ENCODE measurements around the gene AP1B1. TPM values are rescaled to one million over a fixed set of nuclear protein-coding genes. Genes with fewer than 3 reads are reported as not detected.

The AP1B1 gene
- total RNA-seq, 1 experiment from 2014 or later: 88.9 TPM

DNA sequence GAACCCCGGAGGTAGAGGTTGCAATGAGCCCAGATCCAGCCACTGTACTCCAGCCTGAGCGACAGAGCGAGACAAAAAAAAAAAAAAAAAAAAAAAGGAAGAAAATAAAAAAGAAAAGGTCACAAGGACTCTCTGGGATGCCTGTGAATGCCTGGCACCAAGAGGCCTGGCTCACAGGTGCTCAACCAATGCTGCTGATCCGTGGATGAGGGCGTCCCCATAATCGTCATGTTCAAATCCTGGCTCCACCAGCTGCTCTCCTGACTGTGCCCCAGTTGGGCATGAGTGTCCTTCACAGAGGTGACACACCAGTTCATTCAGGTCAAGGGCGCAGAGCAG is 82.6 kb downstream of the AP1B1 start:
- TF ChIP-seq, protein P1, sequence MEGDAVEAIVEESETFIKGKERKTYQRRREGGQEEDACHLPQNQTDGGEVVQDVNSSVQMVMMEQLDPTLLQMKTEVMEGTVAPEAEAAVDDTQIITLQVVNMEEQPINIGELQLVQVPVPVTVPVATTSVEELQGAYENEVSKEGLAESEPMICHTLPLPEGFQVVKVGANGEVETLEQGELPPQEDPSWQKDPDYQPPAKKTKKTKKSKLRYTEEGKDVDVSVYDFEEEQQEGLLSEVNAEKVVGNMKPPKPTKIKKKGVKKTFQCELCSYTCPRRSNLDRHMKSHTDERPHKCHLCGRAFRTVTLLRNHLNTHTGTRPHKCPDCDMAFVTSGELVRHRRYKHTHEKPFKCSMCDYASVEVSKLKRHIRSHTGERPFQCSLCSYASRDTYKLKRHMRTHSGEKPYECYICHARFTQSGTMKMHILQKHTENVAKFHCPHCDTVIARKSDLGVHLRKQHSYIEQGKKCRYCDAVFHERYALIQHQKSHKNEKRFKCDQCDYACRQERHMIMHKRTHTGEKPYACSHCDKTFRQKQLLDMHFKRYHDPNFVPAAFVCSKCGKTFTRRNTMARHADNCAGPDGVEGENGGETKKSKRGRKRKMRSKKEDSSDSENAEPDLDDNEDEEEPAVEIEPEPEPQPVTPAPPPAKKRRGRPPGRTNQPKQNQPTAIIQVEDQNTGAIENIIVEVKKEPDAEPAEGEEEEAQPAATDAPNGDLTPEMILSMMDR (IDR thresholded peaks at IDR 0.05; ENCODE audit: unreplicated experiment): no peak
- Mint-ChIP-seq H3K4me3 (ENCODE audit: low read depth, unreplicated experiment) (peak overlapping the region; percentile 81), H3K4me1 (ENCODE audit: low read depth, unreplicated experiment) (peaks cover 19% of the 10 kb centered on the region), H3K27ac (ENCODE audit: unreplicated experiment) (no peak overlapping the region), H3K9me3 (ENCODE audit: low read depth, unreplicated experiment) (no peaks in the 10 kb centered on the region), H3K36me3 (ENCODE audit: insufficient read depth, unreplicated experiment) (peaks cover 60% of the 10 kb centered on the region), H3K27me3 (ENCODE audit: unreplicated experiment) (no peaks in the 10 kb centered on the region)
- intact Hi-C loops (cut with micrococcal nuclease; ENCODE audit: unreplicated experiment): no loop called here
- BruUV-seq (replicated peaks): no TSS peak
- no peak for DNase-seq
- CTCF ChIA-PET: interaction anchor here (0.7 to 1.2 kb wide), 3 partner anchors 8 to 1200 kb away, joined by 3 to 6 read pairs (median 3); no protein-coding TSS in a partner anchor

DNA sequence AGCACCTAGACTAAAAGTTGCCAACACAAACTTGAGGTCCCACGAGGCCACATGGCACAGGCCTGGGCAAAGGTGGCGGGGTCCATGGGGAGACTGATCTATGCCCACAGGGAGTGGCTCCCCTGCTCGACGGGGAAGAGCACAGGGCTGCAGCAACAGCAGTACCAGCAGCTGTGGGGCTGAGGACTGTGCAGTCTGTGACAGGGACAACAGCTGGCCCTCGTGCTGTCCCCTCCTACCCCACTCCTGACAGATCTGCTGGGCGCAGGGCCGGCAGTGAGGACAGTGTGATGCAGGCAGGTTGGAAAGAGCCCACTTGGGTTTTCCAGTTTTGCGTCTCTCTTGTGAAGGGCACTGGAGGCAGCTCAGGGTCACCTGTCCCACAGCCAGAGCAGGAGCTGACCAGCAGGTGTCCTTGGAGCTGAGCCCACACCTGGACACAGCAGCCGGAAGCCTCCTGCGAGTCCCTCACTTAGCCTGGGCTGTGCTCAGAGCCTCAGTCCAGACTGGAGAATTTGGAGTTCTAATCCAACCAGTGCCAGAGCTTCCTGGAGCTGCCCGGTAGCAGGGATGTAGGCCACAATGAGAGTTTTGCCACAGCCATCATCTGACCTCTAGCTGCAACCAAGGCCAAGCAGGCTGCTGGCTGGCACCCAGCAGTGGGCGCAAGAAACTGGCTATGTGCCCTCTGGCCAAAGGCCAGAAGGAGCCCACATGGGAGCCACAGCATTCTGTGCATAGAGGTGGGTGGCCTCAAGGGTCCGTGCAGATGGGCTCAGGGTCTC is 85.5 kb downstream of the AP1B1 start:
- CTCF ChIA-PET: interaction anchor here (0.6 kb wide), 1 partner anchor 880 kb away, joined by 3 read pairs; no protein-coding TSS in a partner anchor
- intact Hi-C loops (cut with micrococcal nuclease; ENCODE audit: unreplicated experiment): no loop called here
- no peak for DNase-seq
- TF ChIP-seq, protein P1 (IDR thresholded peaks at IDR 0.05; ENCODE audit: unreplicated experiment): no peak
- Mint-ChIP-seq H3K9me3 (ENCODE audit: low read depth, unreplicated experiment) (no peaks in the 10 kb centered on the region), H3K4me1 (ENCODE audit: low read depth, unreplicated experiment) (no peaks in the 10 kb centered on the region), H3K4me3 (ENCODE audit: low read depth, unreplicated experiment) (no peak overlapping the region), H3K27me3 (ENCODE audit: unreplicated experiment) (no peaks in the 10 kb centered on the region), H3K27ac (ENCODE audit: unreplicated experiment) (no peak overlapping the region), H3K36me3 (ENCODE audit: insufficient read depth, unreplicated experiment) (peaks cover 82% of the 10 kb centered on the region)
- BruUV-seq (replicated peaks): no TSS peak

DNA sequence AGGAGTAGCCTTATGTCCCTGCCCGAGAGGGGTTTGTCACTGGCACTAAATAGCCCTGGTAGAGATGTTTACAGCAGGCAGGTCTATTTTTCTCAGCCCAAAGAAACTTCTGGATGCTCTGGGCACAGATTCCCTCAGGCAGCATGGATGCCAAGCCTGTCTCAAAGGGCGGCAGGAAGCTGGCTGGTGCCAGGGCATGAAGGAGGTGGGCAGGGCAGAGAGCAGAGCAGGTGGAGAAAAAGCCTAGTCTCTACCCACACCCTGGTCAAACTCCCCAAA is 86.0 kb downstream of the AP1B1 start:
- Mint-ChIP-seq H3K9me3 (ENCODE audit: low read depth, unreplicated experiment) (no peaks in the 10 kb centered on the region), H3K27me3 (ENCODE audit: unreplicated experiment) (no peaks in the 10 kb centered on the region), H3K4me1 (ENCODE audit: low read depth, unreplicated experiment) (no peaks in the 10 kb centered on the region), H3K27ac (ENCODE audit: unreplicated experiment) (no peak overlapping the region), H3K36me3 (ENCODE audit: insufficient read depth, unreplicated experiment) (peaks cover 82% of the 10 kb centered on the region), H3K4me3 (ENCODE audit: low read depth, unreplicated experiment) (no peak overlapping the region)
- CTCF ChIA-PET: no interaction called here
- no peak for DNase-seq
- intact Hi-C loops (cut with micrococcal nuclease; ENCODE audit: unreplicated experiment): no loop called here
- BruUV-seq (replicated peaks): no TSS peak
- TF ChIP-seq, protein P1 (IDR thresholded peaks at IDR 0.05; ENCODE audit: unreplicated experiment): no peak

DNA sequence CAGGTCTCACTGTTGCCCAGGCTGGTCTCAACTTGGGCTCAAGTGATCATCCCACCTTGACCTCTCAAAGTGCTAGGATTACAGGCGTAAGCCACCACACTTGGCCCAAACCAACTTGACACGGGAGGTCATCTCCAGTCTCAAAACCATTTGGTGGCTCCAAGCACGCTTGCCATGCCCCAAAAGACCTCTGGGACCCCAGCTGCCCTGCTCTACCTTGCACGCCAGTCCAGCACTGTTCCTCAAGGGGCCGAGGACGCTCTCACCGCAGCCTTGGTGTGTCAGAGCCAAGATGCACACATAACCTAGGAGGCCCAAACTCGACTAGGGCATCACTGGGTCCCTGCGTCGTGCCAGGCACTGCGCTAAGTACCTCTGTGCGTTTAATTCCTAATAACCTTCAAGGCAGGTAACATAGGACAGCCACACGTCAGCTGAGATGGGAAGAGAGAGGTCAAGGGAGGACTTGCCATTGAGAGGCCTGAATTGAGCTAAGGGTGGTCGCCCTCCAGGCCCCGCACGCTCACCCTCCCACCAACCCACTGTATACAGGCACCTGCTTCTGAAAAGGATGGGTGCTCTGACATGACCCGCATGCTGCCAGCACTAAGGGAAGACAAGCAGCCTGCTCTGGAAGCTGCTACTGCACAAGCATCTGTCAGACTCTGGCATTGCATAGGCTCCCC is 86.5 kb downstream of the AP1B1 start:
- Mint-ChIP-seq H3K27me3 (ENCODE audit: unreplicated experiment) (no peaks in the 10 kb centered on the region), H3K9me3 (ENCODE audit: low read depth, unreplicated experiment) (no peaks in the 10 kb centered on the region), H3K4me3 (ENCODE audit: low read depth, unreplicated experiment) (no peak overlapping the region), H3K4me1 (ENCODE audit: low read depth, unreplicated experiment) (no peaks in the 10 kb centered on the region), H3K36me3 (ENCODE audit: insufficient read depth, unreplicated experiment) (peaks cover 84% of the 10 kb centered on the region), H3K27ac (ENCODE audit: unreplicated experiment) (peak overlapping the region; percentile 46)
- CTCF ChIA-PET: no interaction called here
- TF ChIP-seq, protein P1 (IDR thresholded peaks at IDR 0.05; ENCODE audit: unreplicated experiment): no peak
- intact Hi-C loops (cut with micrococcal nuclease; ENCODE audit: unreplicated experiment): no loop called here
- no peak for DNase-seq
- no TSS peak for BruUV-seq (replicated peaks)

Measured in Calu3 (cell line).